NCI-H2107 treated with DMSO at 0.1 percent for 48 hours (cell line): ENCODE data around the gene C19orf33.

ENCODE experiments used
- DNase-seq: peaks from one replicate; lab custom pipeline; 2025; ENCODE audit not compliant: unreplicated experiment; lab: John Stamatoyannopoulos, UW

The C19orf33 gene

GRCh38 chr19:38278751-38279150, 25.3 kb upstream of the C19orf33 start:
- no peak for DNase-seq

- no peak for DNase-seq
These were observed 23.8 kb upstream of the C19orf33 start for GRCh38 chr19:38280030-38280921.

GRCh38 chr19:38281811-38282566, 22.1 kb upstream of the C19orf33 start:
- DNase-seq, result no peak

- DNase-seq, result no peak
These were observed 20.8 kb upstream of the C19orf33 start for GRCh38 chr19:38283271-38283670.

- DNase-seq, result no peak
These were observed 19.6 kb upstream of the C19orf33 start for GRCh38 chr19:38284422-38284821.

- no peak for DNase-seq
These were observed 18.5 kb upstream of the C19orf33 start for GRCh38 chr19:38285567-38285966.

GRCh38 chr19:38287604-38288003, 16.4 kb upstream of the C19orf33 start:
- DNase-seq, result no peak

GRCh38 chr19:38288123-38288855, 15.8 kb upstream of the C19orf33 start:
- DNase-seq, result no peak

GRCh38 chr19:38289955-38290354, 14.1 kb upstream of the C19orf33 start:
- DNase-seq, result no peak

- DNase-seq, result no peak
These were observed 13.4 kb upstream of the C19orf33 start for GRCh38 chr19:38290631-38291147.

GRCh38 chr19:38291855-38292254, 12.2 kb upstream of the C19orf33 start:
- DNase-seq, result no peak

GRCh38 chr19:38293281-38293680, 10.8 kb upstream of the C19orf33 start:
- DNase-seq, result no peak

GRCh38 chr19:38294090-38294489, 10.0 kb upstream of the C19orf33 start:
- no peak for DNase-seq

- no peak for DNase-seq
These were observed 5.0 kb upstream of the C19orf33 start for GRCh38 chr19:38298821-38299680.

- DNase-seq, result no peak
These were observed 358 bp downstream of the C19orf33 start for GRCh38 chr19:38304352-38304865.

- DNase-seq, result no peak
These were observed 897 bp downstream of the C19orf33 start for GRCh38 chr19:38304866-38305429.

- no peak for DNase-seq
These were observed 2.2 kb downstream of the C19orf33 start for GRCh38 chr19:38306236-38306635.

GRCh38 chr19:38307076-38307475, 3.0 kb downstream of the C19orf33 start:
- DNase-seq, result no peak

- DNase-seq, result no peak
These were observed 3.5 kb downstream of the C19orf33 start for GRCh38 chr19:38307597-38307996.
